ENCODE measurements around the gene DVL3. TPM values are rescaled to one million over a fixed set of nuclear protein-coding genes. Genes with fewer than 3 reads are reported as not detected.
"Not testable (repeated sequence)": the region's sequence is repeated elsewhere in the genome, so short reads cannot be mapped to it uniquely, and the experiment has no call there.

Gene DVL3
- total RNA-seq, 4 donors from 2014 or later, result 45.2 to 86.5 (median 66.1) TPM

DNA sequence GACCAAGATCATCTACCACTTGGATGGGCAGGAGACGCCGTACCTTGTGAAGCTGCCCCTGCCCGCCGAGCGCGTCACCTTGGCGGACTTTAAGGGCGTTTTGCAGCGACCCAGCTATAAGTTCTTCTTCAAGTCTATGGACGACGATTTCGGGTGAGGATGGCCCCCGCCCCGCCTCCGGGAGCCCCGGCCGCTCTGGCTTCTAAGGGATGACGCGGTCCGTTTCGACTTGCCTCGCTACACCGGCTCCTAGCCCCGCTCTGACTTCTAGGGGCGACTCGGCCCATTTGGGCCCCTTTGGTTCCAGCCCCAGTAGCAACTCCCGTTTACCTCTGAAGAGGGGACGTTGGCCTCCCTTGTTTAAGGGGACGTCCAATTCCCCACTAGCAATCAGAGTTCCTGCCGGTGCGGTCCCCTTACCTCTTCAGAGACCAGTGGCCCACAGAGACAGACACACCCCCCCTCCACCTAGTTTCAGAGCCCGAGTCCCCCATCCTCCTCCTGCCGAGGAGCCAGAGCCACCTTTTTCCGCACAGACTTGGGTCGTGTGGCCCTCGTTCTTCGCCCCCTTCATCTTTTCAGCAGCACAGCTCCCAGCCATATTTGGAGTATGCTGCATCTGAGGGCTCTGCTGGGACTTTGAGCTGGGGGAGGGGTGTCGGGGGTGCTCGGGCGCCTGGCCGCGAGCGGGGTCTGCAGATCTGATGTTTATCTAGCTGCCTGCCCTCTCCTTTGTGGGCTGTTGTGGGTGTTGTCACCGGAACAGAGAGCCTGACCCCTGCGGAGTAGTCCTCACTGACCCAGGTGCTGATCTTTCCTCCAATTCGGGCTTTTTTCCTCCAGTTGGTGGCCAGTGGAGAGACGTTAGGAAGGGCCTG lies 706 bp downstream of the DVL3 start:
- DNase-seq (ENCODE audit: low spot score in 2 of 2), result no peak
- H3K4me1 ChIP-seq, result peaks cover 0 to 60% (median 31%) of the 10 kb centered on the region in 4 donors
- no peaks in the 10 kb centered on the region for H3K9me3 ChIP-seq
- H3K27ac ChIP-seq, result peak overlapping the region; percentile 68 to 96 (median 92)
- TF ChIP-seq CTCF (IDR thresholded peaks at IDR 0.05) (no peak), EP300 (IDR thresholded peaks at IDR 0.05) (peak in 1 of 2 donors; percentile 9)
- H3K27me3 ChIP-seq, result no peaks in the 10 kb centered on the region
- H3K36me3 ChIP-seq, result no peaks in the 10 kb centered on the region
- H3K4me3 ChIP-seq, result peak overlapping the region; percentile 70 to 93 (median 86)
- 0% methylated on average over 44 to 47 of the region's 47 CpGs for WGBS, 2 donors

DNA sequence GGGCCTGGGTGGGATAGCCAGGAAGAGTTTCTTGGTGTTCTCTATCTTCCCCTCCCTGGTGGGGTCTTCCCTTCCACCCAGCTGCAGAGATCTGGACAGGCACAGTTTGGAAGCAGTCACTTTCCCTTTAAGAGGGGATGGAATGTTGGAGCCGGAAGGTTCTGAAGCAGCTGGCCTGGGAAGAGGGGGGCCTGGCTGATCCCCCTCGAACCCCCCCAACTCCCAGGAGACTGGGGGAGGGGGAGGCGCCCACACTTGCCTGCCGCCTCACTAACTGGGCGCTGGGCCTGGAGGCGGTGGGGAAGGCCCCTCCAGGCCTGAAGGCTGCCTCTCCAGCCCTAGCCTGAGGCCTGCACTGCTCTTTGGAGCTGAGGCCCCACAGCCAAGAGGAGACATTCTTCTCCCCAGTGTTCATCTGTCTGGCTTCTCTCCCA lies 1.4 kb downstream of the DVL3 start:
- peak in 1 of 2 donors; percentile 52 for TF ChIP-seq EP300 (IDR thresholded peaks at IDR 0.05)
- TF ChIP-seq CTCF (IDR thresholded peaks at IDR 0.05), result no peak
- TF ChIP-seq POLR2A (IDR thresholded peaks at IDR 0.05), result no peak
- Histone ChIP-seq H3K27ac (peak overlapping the region; percentile 68 to 96 (median 92)), H3K27me3 (no peaks in the 10 kb centered on the region), H3K4me1 (peaks cover 0 to 67% (median 36%) of the 10 kb centered on the region in 4 donors), H3K9me3 (no peaks in the 10 kb centered on the region), H3K36me3 (no peaks in the 10 kb centered on the region), H3K4me3 (peak overlapping the region; percentile 70 to 93 (median 86))
- 0% methylated on average over 3 to 4 of the region's 6 CpGs for WGBS, 2 donors
- DNase-seq (ENCODE audit: low spot score in 2 of 2), result no peak

DNA sequence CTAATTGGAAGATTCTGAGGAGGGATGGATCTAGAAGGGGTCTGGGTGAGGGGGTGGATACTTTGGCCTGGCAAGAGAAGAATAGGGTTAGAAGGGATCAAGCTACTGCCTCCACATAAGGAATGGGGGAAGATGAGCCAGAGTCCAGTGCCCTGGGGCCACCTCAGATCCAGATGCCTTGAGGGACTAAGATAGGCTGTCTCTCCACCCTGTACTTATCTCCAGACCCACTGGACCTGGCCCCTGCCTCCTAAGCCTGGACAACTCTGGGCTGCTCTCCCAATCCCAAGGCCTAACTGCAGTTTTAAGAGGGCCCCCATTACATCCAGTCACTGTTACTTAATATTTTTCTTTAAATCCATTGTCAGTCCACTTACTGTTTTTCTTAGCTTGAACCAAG lies 2.0 kb downstream of the DVL3 start:
- peak overlapping the region; percentile 70 to 93 (median 86) for H3K4me3 ChIP-seq
- peak overlapping the region; percentile 68 to 96 (median 92) for H3K27ac ChIP-seq
- H3K27me3 ChIP-seq, result no peaks in the 10 kb centered on the region
- no peak for DNase-seq (ENCODE audit: low spot score in 2 of 2)
- H3K36me3 ChIP-seq, result no peaks in the 10 kb centered on the region
- TF ChIP-seq POLR2A (IDR thresholded peaks at IDR 0.05), result no peak
- TF ChIP-seq EP300 (IDR thresholded peaks at IDR 0.05), result no peak
- TF ChIP-seq CTCF (IDR thresholded peaks at IDR 0.05), result no peak
- H3K4me1 ChIP-seq, result peaks cover 0 to 74% (median 37%) of the 10 kb centered on the region in 4 donors
- H3K9me3 ChIP-seq, result no peaks in the 10 kb centered on the region

GRCh38 chr3:184158404-184158803 lies 3.2 kb downstream of the DVL3 start:
- no peaks in the 10 kb centered on the region for H3K27me3 ChIP-seq
- WGBS, 2 donors, result 60 to 62% methylated on average over 4 of the region's 4 CpGs
- H3K4me1 ChIP-seq, result peaks cover 0 to 84% (median 39%) of the 10 kb centered on the region in 4 donors
- DNase-seq (ENCODE audit: low spot score in 2 of 2), result no peak
- no peak for TF ChIP-seq CTCF (IDR thresholded peaks at IDR 0.05)
- TF ChIP-seq EP300 (IDR thresholded peaks at IDR 0.05), result no peak
- no peak for TF ChIP-seq POLR2A (IDR thresholded peaks at IDR 0.05)
- peak overlapping the region in 2 of 4 donors; percentile 92 to 96 for H3K27ac ChIP-seq
- no peak overlapping the region for H3K4me3 ChIP-seq
- H3K9me3 ChIP-seq, result no peaks in the 10 kb centered on the region
- no peaks in the 10 kb centered on the region for H3K36me3 ChIP-seq

GRCh38 chr3:184160456-184160855 lies 5.3 kb downstream of the DVL3 start:
- Histone ChIP-seq H3K4me3 (no peak overlapping the region), H3K9me3 (no peaks in the 10 kb centered on the region), H3K27ac (peak overlapping the region in 3 of 4 donors; percentile 43 to 78 (median 75)), H3K36me3 (peaks cover 0 to 20% (median 14%) of the 10 kb centered on the region in 3 donors), H3K27me3 (no peaks in the 10 kb centered on the region), H3K4me1 (peaks cover 0 to 76% (median 39%) of the 10 kb centered on the region in 4 donors)
- no peak for DNase-seq (ENCODE audit: low spot score in 2 of 2)
- TF ChIP-seq POLR2A (IDR thresholded peaks at IDR 0.05), result no peak
- no peak for TF ChIP-seq EP300 (IDR thresholded peaks at IDR 0.05)
- no peak for TF ChIP-seq CTCF (IDR thresholded peaks at IDR 0.05)
- WGBS, 2 donors, result 15 to 23% methylated on average over 2 of the region's 2 CpGs

DNA sequence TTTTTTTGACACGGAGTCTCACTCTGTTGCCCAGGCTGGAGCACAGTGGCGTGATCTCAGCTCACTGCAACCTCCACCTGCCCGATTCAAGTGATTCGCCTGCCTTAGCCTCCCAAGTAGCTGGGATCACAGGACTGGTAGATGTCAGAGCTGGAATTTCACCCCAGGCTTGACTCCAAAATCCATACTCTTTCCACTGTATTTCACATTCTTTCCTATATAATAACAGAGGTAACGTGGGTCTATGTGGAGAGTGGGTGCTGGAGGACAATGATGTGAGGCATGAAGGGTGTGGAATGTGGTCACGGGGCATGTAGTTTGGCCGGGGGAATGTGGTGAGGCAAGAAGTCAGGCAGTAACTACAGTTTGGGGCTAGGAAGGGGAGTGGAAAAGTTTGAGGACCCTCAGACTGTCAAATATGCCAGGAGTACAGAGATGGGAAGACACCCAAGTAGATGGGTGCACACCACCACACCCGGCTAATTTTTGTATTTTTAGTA lies 7.4 kb downstream of the DVL3 start:
- 58 to 71% methylated on average over 8 of the region's 8 CpGs for WGBS, 2 donors
- H3K27me3 ChIP-seq; H3K4me3 ChIP-seq; H3K9me3 ChIP-seq; DNase-seq (ENCODE audit: low spot score in 2 of 2): not testable (repeated sequence)
- H3K4me1 ChIP-seq, result peaks cover 0 to 64% (median 29%) of the 10 kb centered on the region in 4 donors
- H3K36me3 ChIP-seq, result peaks cover 0 to 42% (median 25%) of the 10 kb centered on the region in 3 donors
- H3K27ac ChIP-seq, result peak overlapping the region in 2 of 4 donors; percentile 18 to 20
